ENCODE measurements around the gene RHBDF1. TPM values are rescaled to one million over a fixed set of nuclear protein-coding genes. Genes with fewer than 3 reads are reported as not detected.

Gene RHBDF1
- total and polyA plus RNA-seq, 2 donors (not counting 1 experiment from before 2014, with no cell fraction given): 40.5 to 53.8 TPM

DNA sequence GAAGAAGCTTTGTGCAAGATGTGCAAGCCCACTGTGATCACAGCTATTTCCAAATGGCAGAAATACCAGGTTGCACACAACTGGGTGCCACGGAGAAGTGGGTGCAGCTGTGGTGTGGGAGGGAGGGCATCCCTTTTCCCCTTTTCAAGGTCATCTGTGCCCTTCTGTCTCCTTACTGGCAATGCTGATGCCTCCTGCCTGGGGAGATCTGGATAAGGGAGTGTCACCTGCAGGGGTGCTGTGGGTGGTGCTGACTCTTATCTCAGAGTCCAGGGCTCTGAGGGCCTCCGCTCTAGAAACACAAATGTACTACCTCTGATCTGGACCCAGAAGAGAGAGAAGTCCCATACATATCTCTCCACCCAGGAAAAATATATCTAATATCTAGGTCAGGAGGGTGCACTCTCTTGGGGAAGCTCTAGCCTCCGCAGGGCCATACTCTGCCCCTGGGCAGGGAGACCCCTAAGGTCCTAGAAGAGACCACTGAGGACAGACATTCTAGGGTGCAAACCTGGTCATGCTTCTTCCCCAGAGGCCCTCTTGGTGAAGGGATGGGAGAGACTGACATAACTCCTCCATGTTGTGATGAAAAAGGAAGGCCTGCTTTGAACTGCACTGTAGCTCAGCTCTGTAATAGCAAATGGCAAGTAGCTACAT, 47.5 kb upstream of the RHBDF1 start:
- Histone ChIP-seq H3K4me3 (replicated peaks in 1 of 4; ENCODE audit: control extremely low read depth in 1 of 4, insufficient read depth in 1 of 4, low read depth in 3 of 4, low read length in 4 of 4) (no peak overlapping the region), H2AFZ (ENCODE audit: low read length) (no peak overlapping the region), H3K27ac (ENCODE audit: insufficient read depth, low read length) (no peak overlapping the region), H3K79me2 (ENCODE audit: control insufficient read depth, insufficient read depth, low read length) (no peaks in the 10 kb centered on the region), H3K36me3 (ENCODE audit: control insufficient read depth, insufficient read depth, low read length) (no peaks in the 10 kb centered on the region), H3K4me2 (ENCODE audit: extremely low read depth, insufficient read depth, low read length) (no peak overlapping the region), H3K27me3 (ENCODE audit: control insufficient read depth, insufficient read depth, low read length) (no peaks in the 10 kb centered on the region), H3K9me3 (ENCODE audit: control insufficient read depth, insufficient read depth, low read depth, low read length) (no peaks in the 10 kb centered on the region), H3K4me1 (ENCODE audit: control insufficient read depth, extremely low read depth, insufficient read depth, low read length) (no peaks in the 10 kb centered on the region), H4K20me1 (ENCODE audit: control insufficient read depth, extremely low read depth, insufficient read depth, low read length) (no peaks in the 10 kb centered on the region), H3K9ac (ENCODE audit: insufficient read depth, low read length) (no peak overlapping the region)
- no peak for TF ChIP-seq EZH2 (IDR thresholded peaks at IDR 0.05; ENCODE audit: low read length, missing control alignments)
- TF ChIP-seq, protein P1, sequence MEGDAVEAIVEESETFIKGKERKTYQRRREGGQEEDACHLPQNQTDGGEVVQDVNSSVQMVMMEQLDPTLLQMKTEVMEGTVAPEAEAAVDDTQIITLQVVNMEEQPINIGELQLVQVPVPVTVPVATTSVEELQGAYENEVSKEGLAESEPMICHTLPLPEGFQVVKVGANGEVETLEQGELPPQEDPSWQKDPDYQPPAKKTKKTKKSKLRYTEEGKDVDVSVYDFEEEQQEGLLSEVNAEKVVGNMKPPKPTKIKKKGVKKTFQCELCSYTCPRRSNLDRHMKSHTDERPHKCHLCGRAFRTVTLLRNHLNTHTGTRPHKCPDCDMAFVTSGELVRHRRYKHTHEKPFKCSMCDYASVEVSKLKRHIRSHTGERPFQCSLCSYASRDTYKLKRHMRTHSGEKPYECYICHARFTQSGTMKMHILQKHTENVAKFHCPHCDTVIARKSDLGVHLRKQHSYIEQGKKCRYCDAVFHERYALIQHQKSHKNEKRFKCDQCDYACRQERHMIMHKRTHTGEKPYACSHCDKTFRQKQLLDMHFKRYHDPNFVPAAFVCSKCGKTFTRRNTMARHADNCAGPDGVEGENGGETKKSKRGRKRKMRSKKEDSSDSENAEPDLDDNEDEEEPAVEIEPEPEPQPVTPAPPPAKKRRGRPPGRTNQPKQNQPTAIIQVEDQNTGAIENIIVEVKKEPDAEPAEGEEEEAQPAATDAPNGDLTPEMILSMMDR (conservative IDR thresholded peaks at IDR 0.05 in 1 of 2, IDR thresholded peaks at IDR 0.05 in 1 of 2; ENCODE audit: low read depth in 1 of 2, low read length in 2 of 2): no peak
- DNase-seq (ENCODE audit: low read depth in 2 of 2): no peak

DNA sequence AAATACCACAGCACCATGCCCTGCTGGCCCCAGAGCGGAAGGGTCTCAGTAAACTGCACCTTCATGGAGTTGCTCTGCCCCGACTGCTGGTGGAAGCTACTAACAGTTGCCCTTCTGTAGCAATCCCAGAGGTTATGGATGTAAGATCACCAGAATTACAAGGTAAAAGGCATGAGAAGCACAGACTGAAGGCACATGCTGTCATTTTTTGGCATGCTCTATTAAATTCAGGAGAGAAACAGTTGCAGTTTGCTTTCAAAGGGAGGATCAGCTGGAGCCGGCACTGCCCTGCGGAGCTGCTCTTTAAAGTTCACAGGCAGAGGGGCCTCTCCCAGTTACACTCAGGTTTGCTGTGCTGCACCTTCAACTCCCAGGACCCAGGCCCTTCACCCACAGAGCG, 46.9 kb upstream of the RHBDF1 start:
- Histone ChIP-seq H3K4me2 (ENCODE audit: extremely low read depth, insufficient read depth, low read length) (no peak overlapping the region), H2AFZ (ENCODE audit: low read length) (no peak overlapping the region), H3K9ac (ENCODE audit: insufficient read depth, low read length) (no peak overlapping the region), H3K9me3 (ENCODE audit: control insufficient read depth, insufficient read depth, low read depth, low read length) (no peaks in the 10 kb centered on the region), H3K4me1 (ENCODE audit: control insufficient read depth, extremely low read depth, insufficient read depth, low read length) (no peaks in the 10 kb centered on the region), H3K4me3 (replicated peaks in 1 of 4; ENCODE audit: control extremely low read depth in 1 of 4, insufficient read depth in 1 of 4, low read depth in 3 of 4, low read length in 4 of 4) (no peak overlapping the region), H4K20me1 (ENCODE audit: control insufficient read depth, extremely low read depth, insufficient read depth, low read length) (no peaks in the 10 kb centered on the region), H3K27ac (ENCODE audit: insufficient read depth, low read length) (no peak overlapping the region), H3K79me2 (ENCODE audit: control insufficient read depth, insufficient read depth, low read length) (no peaks in the 10 kb centered on the region), H3K36me3 (ENCODE audit: control insufficient read depth, insufficient read depth, low read length) (no peaks in the 10 kb centered on the region), H3K27me3 (ENCODE audit: control insufficient read depth, insufficient read depth, low read length) (no peaks in the 10 kb centered on the region)
- DNase-seq (ENCODE audit: low read depth in 2 of 2): no peak
- TF ChIP-seq, protein P1 (conservative IDR thresholded peaks at IDR 0.05 in 1 of 2, IDR thresholded peaks at IDR 0.05 in 1 of 2; ENCODE audit: low read depth in 1 of 2, low read length in 2 of 2): no peak
- TF ChIP-seq EZH2 (IDR thresholded peaks at IDR 0.05; ENCODE audit: low read length, missing control alignments): no peak

DNA sequence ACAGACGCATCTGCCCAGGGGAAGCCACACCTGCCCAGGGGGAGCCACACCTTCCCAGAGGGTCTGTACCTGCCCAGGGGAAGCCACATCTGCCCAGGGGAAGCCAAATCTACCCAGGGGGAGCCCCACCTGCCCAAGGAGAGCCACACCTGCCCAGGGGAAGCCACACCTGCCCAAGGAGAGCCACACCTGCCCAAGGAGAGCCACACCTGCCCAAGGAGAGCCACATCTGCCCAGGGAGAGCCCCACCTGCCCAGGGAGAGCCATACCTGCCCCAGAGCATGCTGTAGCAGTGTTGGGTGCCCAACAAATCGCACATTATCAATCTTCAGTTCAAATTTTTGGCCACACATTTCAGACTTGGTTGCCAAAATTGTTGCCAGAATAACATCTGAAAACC, 46.4 kb upstream of the RHBDF1 start:
- H3K79me2 ChIP-seq (ENCODE audit: control insufficient read depth, insufficient read depth, low read length): no peaks in the 10 kb centered on the region

More for the DNA sequence above, 46.4 kb upstream of the RHBDF1 start:
- Histone ChIP-seq H3K27me3 (ENCODE audit: control insufficient read depth, insufficient read depth, low read length) (no peaks in the 10 kb centered on the region), H3K4me3 (replicated peaks in 1 of 4; ENCODE audit: control extremely low read depth in 1 of 4, insufficient read depth in 1 of 4, low read depth in 3 of 4, low read length in 4 of 4) (no peak overlapping the region), H3K4me2 (ENCODE audit: extremely low read depth, insufficient read depth, low read length) (no peak overlapping the region), H3K9ac (ENCODE audit: insufficient read depth, low read length) (no peak overlapping the region), H3K27ac (ENCODE audit: insufficient read depth, low read length) (no peak overlapping the region), H4K20me1 (ENCODE audit: control insufficient read depth, extremely low read depth, insufficient read depth, low read length) (no peaks in the 10 kb centered on the region), H3K36me3 (ENCODE audit: control insufficient read depth, insufficient read depth, low read length) (no peaks in the 10 kb centered on the region), H3K9me3 (ENCODE audit: control insufficient read depth, insufficient read depth, low read depth, low read length) (no peaks in the 10 kb centered on the region), H3K4me1 (ENCODE audit: control insufficient read depth, extremely low read depth, insufficient read depth, low read length) (peaks cover 4% of the 10 kb centered on the region), H2AFZ (ENCODE audit: low read length) (no peak overlapping the region)
- TF ChIP-seq, protein P1 (conservative IDR thresholded peaks at IDR 0.05 in 1 of 2, IDR thresholded peaks at IDR 0.05 in 1 of 2; ENCODE audit: low read depth in 1 of 2, low read length in 2 of 2): no peak
- no peak for TF ChIP-seq EZH2 (IDR thresholded peaks at IDR 0.05; ENCODE audit: low read length, missing control alignments)
- no peak for DNase-seq (ENCODE audit: low read depth in 2 of 2)

Data from fibroblast of lung (primary cell).